Activated CD8-positive, alpha-beta T cell treated with anti-CD3 and anti-CD28 coated beads, Interleukin-2, amount 10 ng/mL, durations not matched to agents 7 days and 5 days (primary cell): ENCODE measurements around the gene TAPBP. TPM values are rescaled to one million over a fixed set of nuclear protein-coding genes. Genes with fewer than 3 reads are reported as not detected.
"Not testable (repeated sequence)": the region's sequence is repeated elsewhere in the genome, so short reads cannot be mapped to it uniquely, and the experiment has no call there.

ENCODE experiments used
- ATAC-seq: fragments of 150-1000 bp; cut with Tn5 transposase; one replicate; pipeline ENCODE4 v1.10.0; 2021; ENCODE audit warnings: moderate library complexity
- CTCF ChIA-PET: fragments of 350-600 bp; sonication (Branson Sonifier 250); formaldehyde crosslinking; loops from one replicate; lab custom pipeline; 2021; ENCODE audit warnings: antibody characterized with exemption; lab: Charles Lee
- POLR2A ChIA-PET: fragments of 350-600 bp; sonication (Branson Sonifier 250); formaldehyde crosslinking; loops from one replicate; lab custom pipeline; 2021; ENCODE audit warnings: antibody characterized with exemption; lab: Charles Lee
- DNase-seq: peaks from one replicate; pipeline ENCODE4 v3.0.0-alpha.2; 2020
- H3K27ac Mint-ChIP-seq: one replicate; pipeline ENCODE4 v1.8.0; 2021; ENCODE audit warnings: mild to moderate bottlenecking, mixed read lengths
- H3K27me3 Mint-ChIP-seq: one replicate; pipeline ENCODE4 v1.8.0; 2021; ENCODE audit warnings: low read depth, mixed read lengths
- H3K36me3 Mint-ChIP-seq: one replicate; pipeline ENCODE4 v1.8.0; 2021; ENCODE audit warnings: low read depth, mixed read lengths
- H3K4me1 Mint-ChIP-seq: one replicate; pipeline ENCODE4 v1.8.0; 2021; ENCODE audit warnings: low read depth, mixed read lengths
- H3K4me3 Mint-ChIP-seq: one replicate; pipeline ENCODE4 v1.8.0; 2021; ENCODE audit warnings: mild to moderate bottlenecking, mixed read lengths
- H3K9me3 Mint-ChIP-seq: one replicate; pipeline ENCODE4 v1.8.0; 2022; ENCODE audit warnings: mixed read lengths; ENCODE audit not compliant: insufficient read depth
- total RNA-seq, 2 experiments: library from RNA; stranded (reverse); gene quantifications; one replicate each; pipeline ENCODE4 v1.2.3, GENCODE V29; 2021

The TAPBP gene
- total RNA-seq, 2 experiments from 2014 or later = 245 to 252 TPM

GRCh38 chr6:33286946-33287914 lies 26.6 kb downstream of the TAPBP start:
- ChIA-PET CTCF (interaction anchor here (0.6 to 3.3 kb wide), 3 partner anchors 10 to 33 kb away, joined by 4 to 28 read pairs (median 5); partner anchors contain the start of genes B3GALT4 and TAPBP), POLR2A (interaction anchor here (0.7 to 2.7 kb wide), 5 partner anchors 8 to 15 kb away, joined by 3 to 37 read pairs (median 5); partner anchors contain the start of genes B3GALT4, RGL2, RPS18 and VPS52)
- Mint-ChIP-seq H3K36me3 (peaks cover 60% of the 10 kb centered on the region), H3K4me1 (peaks cover 43% of the 10 kb centered on the region), H3K9me3 (no peaks in the 10 kb centered on the region), H3K4me3 (peak overlapping the region; percentile 97), H3K27ac (no peak overlapping the region), H3K27me3 (no peaks in the 10 kb centered on the region)
- ATAC-seq = no peak
- DNase-seq = no peak

GRCh38 chr6:33285214-33285613 lies 28.7 kb downstream of the TAPBP start:
- H3K27me3 Mint-ChIP-seq, H3K27ac Mint-ChIP-seq, H3K9me3 Mint-ChIP-seq, DNase-seq, CTCF ChIA-PET, ATAC-seq, H3K4me3 Mint-ChIP-seq: not testable (repeated sequence)
- peaks cover 34% of the 10 kb centered on the region for H3K4me1 Mint-ChIP-seq
- POLR2A ChIA-PET = interaction anchor here (1.6 kb wide), 1 partner anchor 8 kb away, joined by 4 read pairs; the partner anchor contains the start of gene B3GALT4
- peaks cover 56% of the 10 kb centered on the region for H3K36me3 Mint-ChIP-seq

- no peak for ATAC-seq
- ChIA-PET POLR2A (interaction anchor here (1.1 kb wide), 1 partner anchor 33 kb away, joined by 3 read pairs; no protein-coding TSS in a partner anchor), CTCF (interaction anchor here (0.8 kb wide), 1 partner anchor 9 kb away, joined by 3 read pairs; the partner anchor contains the start of genes PFDN6 and WDR46)
- Mint-ChIP-seq H3K9me3 (no peaks in the 10 kb centered on the region), H3K36me3 (peaks cover 66% of the 10 kb centered on the region), H3K4me3 (no peak overlapping the region), H3K27me3 (no peaks in the 10 kb centered on the region), H3K4me1 (peaks cover 37% of the 10 kb centered on the region), H3K27ac (peak overlapping the region; percentile 50)
- DNase-seq = no peak
Measured at GRCh38 chr6:33280539-33280938, 33.3 kb downstream of the TAPBP start.

GRCh38 chr6:33279971-33280511 lies 33.8 kb downstream of the TAPBP start:
- DNase-seq = no peak
- POLR2A ChIA-PET = interaction anchor here (0.6 to 4.4 kb wide), 5 partner anchors 8 to 129 kb away, joined by 3 to 54 read pairs (median 3); partner anchors contain the start of gene RGL2
- no peaks in the 10 kb centered on the region for H3K27me3 Mint-ChIP-seq
- ATAC-seq = no peak
- H3K36me3 Mint-ChIP-seq = peaks cover 71% of the 10 kb centered on the region
- CTCF ChIA-PET = interaction anchor here (0.8 to 1.0 kb wide), 2 partner anchors 9 to 10 kb away, joined by 3 to 5 read pairs; partner anchors contain the start of genes PFDN6 and WDR46
- no peak overlapping the region for H3K4me3 Mint-ChIP-seq
- H3K4me1 Mint-ChIP-seq = peaks cover 42% of the 10 kb centered on the region
- no peaks in the 10 kb centered on the region for H3K9me3 Mint-ChIP-seq
- peak overlapping the region; percentile 61 for H3K27ac Mint-ChIP-seq

- CTCF ChIA-PET = interaction anchor here (0.8 to 3.2 kb wide), 6 partner anchors 10 to 112 kb away, joined by 3 to 51 read pairs (median 5); partner anchors contain the start of genes PFDN6, RGL2 and WDR46
Measured at GRCh38 chr6:33279257-33279695, 34.6 kb downstream of the TAPBP start.

GRCh38 chr6:33278810-33279209 lies 35.1 kb downstream of the TAPBP start:
- peaks cover 74% of the 10 kb centered on the region for H3K36me3 Mint-ChIP-seq
- ATAC-seq (no peak), DNase-seq (no peak)
- peaks cover 52% of the 10 kb centered on the region for H3K4me1 Mint-ChIP-seq
- peak overlapping the region; percentile 90 for H3K4me3 Mint-ChIP-seq
- peak overlapping the region; percentile 77 for H3K27ac Mint-ChIP-seq
- POLR2A ChIA-PET = interaction anchor here (2.2 to 4.4 kb wide), 3 partner anchors 11 to 20 kb away, joined by 5 to 54 read pairs (median 50); partner anchors contain the start of genes PFDN6, RGL2 and WDR46
- no peaks in the 10 kb centered on the region for H3K27me3 Mint-ChIP-seq
- CTCF ChIA-PET = interaction anchor here (1.1 to 3.2 kb wide), 6 partner anchors 10 to 112 kb away, joined by 3 to 51 read pairs (median 10); partner anchors contain the start of genes PFDN6, RGL2 and WDR46
- H3K9me3 Mint-ChIP-seq = no peaks in the 10 kb centered on the region

More at GRCh38 chr6:33279257-33279695, 34.6 kb downstream of the TAPBP start:
- ATAC-seq (no peak), DNase-seq (no peak)
- Mint-ChIP-seq H3K4me3 (peak overlapping the region; percentile 90), H3K36me3 (peaks cover 74% of the 10 kb centered on the region), H3K4me1 (peaks cover 50% of the 10 kb centered on the region), H3K27me3 (no peaks in the 10 kb centered on the region), H3K9me3 (no peaks in the 10 kb centered on the region), H3K27ac (peak overlapping the region; percentile 77)
- POLR2A ChIA-PET = interaction anchor here (0.6 to 4.4 kb wide), 5 partner anchors 8 to 129 kb away, joined by 3 to 54 read pairs (median 3); partner anchors contain the start of genes PFDN6, RGL2 and WDR46

GRCh38 chr6:33278392-33278741 lies 35.5 kb downstream of the TAPBP start:
- peak overlapping the region; percentile 77 for H3K27ac Mint-ChIP-seq
- POLR2A ChIA-PET = interaction anchor here (0.6 to 4.4 kb wide), 7 partner anchors 11 to 1478 kb away, joined by 3 to 54 read pairs (median 6); partner anchors contain the start of genes PFDN6, RGL2, TAPBP and WDR46
- no peaks in the 10 kb centered on the region for H3K27me3 Mint-ChIP-seq
- H3K36me3 Mint-ChIP-seq = peaks cover 78% of the 10 kb centered on the region
- ATAC-seq (no peak), DNase-seq (no peak)
- H3K4me1 Mint-ChIP-seq = peaks cover 57% of the 10 kb centered on the region
- peak overlapping the region; percentile 90 for H3K4me3 Mint-ChIP-seq
- no peaks in the 10 kb centered on the region for H3K9me3 Mint-ChIP-seq
- CTCF ChIA-PET = interaction anchor here (1.1 to 3.2 kb wide), 6 partner anchors 10 to 113 kb away, joined by 3 to 51 read pairs (median 10); partner anchors contain the start of genes PFDN6, RGL2 and WDR46

- CTCF ChIA-PET = interaction anchor here (0.8 to 3.2 kb wide), 13 partner anchors 11 to 148 kb away, joined by 3 to 51 read pairs (median 4); partner anchors contain the start of genes PFDN6, RGL2 and WDR46
- H3K27me3 Mint-ChIP-seq = no peaks in the 10 kb centered on the region
- no peaks in the 10 kb centered on the region for H3K9me3 Mint-ChIP-seq
- peak overlapping the region; percentile 97 for H3K27ac Mint-ChIP-seq
- peak; percentile 62 for DNase-seq
- H3K4me1 Mint-ChIP-seq = peaks cover 62% of the 10 kb centered on the region
- peak overlapping the region; percentile 90 for H3K4me3 Mint-ChIP-seq
- POLR2A ChIA-PET = interaction anchor here (0.6 to 4.4 kb wide), 20 partner anchors 8 to 1479 kb away, joined by 3 to 54 read pairs (median 5); partner anchors contain the start of genes CUTA, PFDN6, RGL2 and TAPBP
- peaks cover 80% of the 10 kb centered on the region for H3K36me3 Mint-ChIP-seq
- ATAC-seq = peak; percentile 22
Measured at GRCh38 chr6:33277663-33278391, 36.1 kb downstream of the TAPBP start.

- H3K9me3 Mint-ChIP-seq = no peaks in the 10 kb centered on the region
- H3K4me1 Mint-ChIP-seq = peaks cover 64% of the 10 kb centered on the region
- CTCF ChIA-PET = interaction anchor here (0.8 to 3.2 kb wide), 12 partner anchors 12 to 151 kb away, joined by 3 to 51 read pairs (median 4); partner anchors contain the start of genes PFDN6, RGL2 and WDR46
- DNase-seq (peak; percentile 81), ATAC-seq (peak; percentile 74)
- POLR2A ChIA-PET = interaction anchor here (0.6 to 4.4 kb wide), 21 partner anchors 9 to 306 kb away, joined by 3 to 54 read pairs (median 5); partner anchors contain the start of genes CUTA, PFDN6, RGL2 and TAPBP
- peak within 1 kb of the TSS; percentile 97 for H3K27ac Mint-ChIP-seq
- H3K36me3 Mint-ChIP-seq = peaks cover 80% of the 10 kb centered on the region
- H3K4me3 Mint-ChIP-seq = peak within 1 kb of the TSS; percentile 99
- H3K27me3 Mint-ChIP-seq = no peaks in the 10 kb centered on the region
Measured at GRCh38 chr6:33276864-33277662, 36.8 kb downstream of the TAPBP start, which contains the start of gene B3GALT4. B3GALT4 (plus strand) TSS chr6:33277123; CDS start chr6:33277420, 297 bp downstream.
